Rectal smooth muscle tissue (tissue), 1 donor: ENCODE data around the gene ATF6.
"Not testable (repeated sequence)": the region's sequence is repeated elsewhere in the genome, so short reads cannot be mapped to it uniquely, and the experiment has no call there.

Source experiments
- H3K27ac ChIP-seq: one replicate; pipeline ENCODE4 v1.7.0; 2013; ENCODE audit warnings: low read depth, low read length, inconsistent platforms
- H3K27me3 ChIP-seq: one replicate; pipeline ENCODE4 v1.7.0; 2013; ENCODE audit warnings: low read length; ENCODE audit not compliant: control insufficient read depth, insufficient read depth
- H3K36me3 ChIP-seq: one replicate; pipeline ENCODE4 v1.7.0; 2013; ENCODE audit warnings: low read length; ENCODE audit not compliant: control insufficient read depth, insufficient read depth
- H3K4me1 ChIP-seq: one replicate; pipeline ENCODE4 v1.7.0; 2013; ENCODE audit warnings: low read length; ENCODE audit not compliant: control insufficient read depth, insufficient read depth
- H3K4me3 ChIP-seq: one replicate; pipeline ENCODE4 v1.7.0; 2013; ENCODE audit warnings: low read length
- H3K9ac ChIP-seq: one replicate; pipeline ENCODE4 v1.7.0; 2013; ENCODE audit warnings: low read length

ATF6 gene

DNA sequence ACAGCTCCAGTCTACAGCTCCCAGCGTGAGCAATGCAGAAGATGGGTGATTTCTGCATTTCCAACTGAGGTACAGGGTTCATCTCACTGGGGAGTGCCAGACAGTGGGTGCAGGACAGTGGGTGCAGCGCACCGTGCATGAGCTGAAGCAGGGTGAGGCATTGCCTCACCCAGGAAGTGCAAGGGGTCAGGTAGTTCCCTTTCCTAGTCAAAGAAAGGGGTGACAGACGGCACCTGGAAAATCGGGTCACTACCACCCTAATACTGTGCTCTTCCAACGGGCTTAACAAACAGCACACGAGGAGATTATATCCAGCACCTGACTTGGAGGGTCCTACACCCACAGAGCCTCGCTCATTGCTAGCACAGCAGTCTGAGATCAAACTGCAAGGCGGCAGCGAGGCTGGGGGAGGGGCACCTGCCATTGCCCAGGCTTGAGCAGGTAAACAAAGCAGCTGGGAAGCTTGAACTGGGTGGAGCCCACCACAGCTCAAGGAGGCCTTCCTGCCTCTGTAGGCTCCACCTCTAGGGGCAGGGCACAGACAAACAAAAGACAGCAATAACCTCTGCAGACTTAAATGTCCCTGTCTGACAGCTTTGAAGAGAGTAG, 66.3 kb downstream of the ATF6 start:
- H3K36me3 ChIP-seq, H3K27me3 ChIP-seq, H3K27ac ChIP-seq, H3K9ac ChIP-seq, H3K4me1 ChIP-seq, H3K4me3 ChIP-seq: not testable (repeated sequence)

- Histone ChIP-seq H3K27ac (no peak overlapping the region), H3K27me3 (no peaks in the 10 kb centered on the region), H3K36me3 (no peaks in the 10 kb centered on the region), H3K4me3 (no peak overlapping the region), H3K4me1 (no peaks in the 10 kb centered on the region), H3K9ac (no peak overlapping the region)
Observed at GRCh38 chr1:161834967-161835550, 68.9 kb downstream of the ATF6 start.

- Histone ChIP-seq H3K4me3 (no peak overlapping the region), H3K9ac (no peak overlapping the region), H3K36me3 (no peaks in the 10 kb centered on the region), H3K27ac (no peak overlapping the region), H3K27me3 (no peaks in the 10 kb centered on the region), H3K4me1 (no peaks in the 10 kb centered on the region)
Observed at GRCh38 chr1:161836018-161836417, 69.9 kb downstream of the ATF6 start.

GRCh38 chr1:161838362-161838761, 72.2 kb downstream of the ATF6 start:
- no peaks in the 10 kb centered on the region for H3K4me1 ChIP-seq
- H3K36me3 ChIP-seq: no peaks in the 10 kb centered on the region
- no peaks in the 10 kb centered on the region for H3K27me3 ChIP-seq
- no peak overlapping the region for H3K9ac ChIP-seq
- no peak overlapping the region for H3K27ac ChIP-seq
- no peak overlapping the region for H3K4me3 ChIP-seq

DNA sequence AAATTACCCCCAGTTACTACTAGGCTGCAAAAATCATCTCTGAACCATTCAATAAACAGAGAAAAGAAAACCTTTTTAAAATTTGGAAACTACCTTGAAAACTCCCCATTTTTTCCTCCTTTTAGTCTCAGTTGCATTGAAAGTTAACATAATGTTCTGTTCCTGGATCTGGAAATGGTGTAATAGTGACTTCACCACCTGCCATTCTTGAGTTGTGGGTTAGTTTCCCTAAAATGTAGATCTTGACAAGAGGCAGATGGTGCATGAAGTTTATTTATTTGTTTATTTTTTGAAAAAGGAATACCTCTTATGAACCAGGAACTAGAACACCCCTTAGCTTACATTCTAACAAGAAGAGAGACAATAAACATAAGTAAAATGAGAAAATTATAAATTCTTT, 72.8 kb downstream of the ATF6 start:
- Histone ChIP-seq H3K4me1 (no peaks in the 10 kb centered on the region), H3K9ac (no peak overlapping the region), H3K4me3 (no peak overlapping the region), H3K27ac (no peak overlapping the region), H3K27me3 (no peaks in the 10 kb centered on the region), H3K36me3 (no peaks in the 10 kb centered on the region)

DNA sequence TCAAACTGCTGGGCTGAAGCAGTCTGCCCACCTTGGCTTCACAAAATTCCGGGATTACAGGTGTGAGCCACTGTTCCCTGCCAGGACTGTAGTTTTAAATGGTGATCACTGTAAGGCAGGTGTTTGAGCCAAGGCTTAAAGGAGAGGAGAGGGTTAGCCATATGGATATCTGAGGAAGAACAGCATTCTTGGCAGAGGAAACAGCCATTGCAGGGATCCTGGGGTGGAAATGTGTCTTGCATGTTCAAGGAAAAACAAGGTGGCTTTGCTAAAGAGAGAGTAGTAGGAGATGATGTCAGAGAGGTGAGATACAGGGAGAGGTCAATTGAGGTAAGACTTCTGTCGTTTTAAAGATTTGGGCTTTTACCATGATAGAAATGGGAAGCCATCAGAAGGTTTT, 73.5 kb downstream of the ATF6 start:
- Histone ChIP-seq H3K27me3 (no peaks in the 10 kb centered on the region), H3K4me1 (no peaks in the 10 kb centered on the region), H3K36me3 (no peaks in the 10 kb centered on the region), H3K9ac (no peak overlapping the region), H3K27ac (no peak overlapping the region), H3K4me3 (no peak overlapping the region)

DNA sequence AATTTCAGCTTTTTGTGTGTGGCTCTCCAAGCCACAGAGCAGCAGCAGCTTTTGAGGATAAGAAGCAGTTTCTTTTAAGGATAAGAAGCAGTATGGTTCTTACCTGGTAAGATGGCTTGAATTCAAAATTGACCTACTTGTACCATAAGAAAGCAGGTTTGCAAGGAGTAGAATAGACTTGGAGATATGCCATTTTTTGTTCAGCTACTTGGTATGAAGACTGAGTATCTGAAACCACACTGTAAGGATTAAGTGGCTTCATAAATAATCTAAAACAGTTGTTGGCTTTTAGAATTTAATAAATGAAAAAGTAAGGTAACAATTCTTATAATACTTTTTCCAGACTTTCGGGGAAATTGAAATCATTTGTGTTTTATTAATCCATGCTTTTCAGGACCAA, 74.2 kb downstream of the ATF6 start:
- Histone ChIP-seq H3K9ac (no peak overlapping the region), H3K36me3 (no peaks in the 10 kb centered on the region), H3K27me3 (no peaks in the 10 kb centered on the region), H3K4me3 (no peak overlapping the region), H3K4me1 (no peaks in the 10 kb centered on the region), H3K27ac (no peak overlapping the region)

- no peaks in the 10 kb centered on the region for H3K4me1 ChIP-seq
- no peak overlapping the region for H3K9ac ChIP-seq
- no peak overlapping the region for H3K4me3 ChIP-seq
- no peak overlapping the region for H3K27ac ChIP-seq
- H3K27me3 ChIP-seq: no peaks in the 10 kb centered on the region
- H3K36me3 ChIP-seq: no peaks in the 10 kb centered on the region
Observed at GRCh38 chr1:161843156-161843555, 77.0 kb downstream of the ATF6 start.

DNA sequence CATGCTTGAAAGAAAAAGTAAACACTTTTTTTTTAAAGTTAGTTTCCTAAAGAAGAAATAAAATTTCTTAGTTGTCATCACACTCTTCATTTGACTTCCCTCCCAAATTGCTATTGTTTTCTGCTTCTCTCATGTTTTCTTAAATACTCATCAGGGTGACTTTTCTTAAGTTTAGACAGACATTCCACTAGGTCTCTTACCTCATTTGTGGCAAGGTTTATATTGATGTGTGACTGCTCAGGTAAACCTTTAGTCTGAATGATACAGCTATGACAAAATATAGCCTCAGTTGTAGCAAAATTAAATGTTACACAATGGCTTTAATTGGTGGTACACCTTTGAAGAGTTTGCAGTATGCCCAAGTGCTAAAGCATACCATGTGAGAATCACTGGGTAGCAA, 78.6 kb downstream of the ATF6 start:
- H3K4me3 ChIP-seq: no peak overlapping the region
- no peak overlapping the region for H3K27ac ChIP-seq
- no peak overlapping the region for H3K9ac ChIP-seq
- no peaks in the 10 kb centered on the region for H3K4me1 ChIP-seq
- no peaks in the 10 kb centered on the region for H3K27me3 ChIP-seq
- H3K36me3 ChIP-seq: no peaks in the 10 kb centered on the region

DNA sequence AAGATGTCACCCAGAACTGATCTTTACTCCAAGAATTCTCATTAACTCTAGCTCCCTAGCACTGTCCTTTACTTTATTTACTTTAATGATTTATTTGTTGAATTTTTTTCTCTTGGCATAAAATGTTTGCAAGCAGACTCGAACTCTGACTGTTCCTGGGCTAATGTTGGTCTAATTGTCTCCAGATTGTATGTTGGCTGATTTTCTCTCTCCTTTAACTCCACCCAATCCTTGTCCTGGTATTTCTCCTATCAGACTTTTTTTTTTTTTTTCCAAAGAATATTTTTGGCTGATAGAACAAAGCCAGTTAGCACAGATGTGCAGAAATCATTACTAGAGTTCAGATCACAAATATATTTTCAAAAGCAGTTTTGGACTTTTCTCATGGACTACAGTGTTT, 82.6 kb downstream of the ATF6 start:
- Histone ChIP-seq H3K27ac (no peak overlapping the region), H3K27me3 (no peaks in the 10 kb centered on the region), H3K9ac (no peak overlapping the region), H3K36me3 (peaks cover 5% of the 10 kb centered on the region), H3K4me1 (no peaks in the 10 kb centered on the region), H3K4me3 (no peak overlapping the region)

DNA sequence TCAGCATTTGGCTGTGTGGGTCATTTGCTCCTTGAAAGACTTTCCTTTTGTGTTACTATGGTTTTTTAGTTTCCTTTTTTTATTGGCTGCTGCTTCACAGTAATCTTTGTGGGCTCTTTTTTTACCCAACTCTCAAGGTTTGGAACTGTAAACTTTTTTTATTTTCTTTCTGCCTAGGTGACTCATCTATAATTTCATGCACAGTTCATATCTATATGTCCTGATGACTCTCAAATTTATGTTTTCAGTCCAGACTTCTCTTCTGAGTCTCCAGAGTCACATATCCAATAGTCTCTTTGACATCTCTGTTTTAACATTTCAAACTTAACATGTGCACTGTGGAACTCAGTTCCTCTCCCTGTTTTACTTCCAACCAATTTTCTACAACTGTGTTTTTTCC, 83.4 kb downstream of the ATF6 start:
- Histone ChIP-seq H3K4me3 (no peak overlapping the region), H3K27ac (no peak overlapping the region), H3K27me3 (no peaks in the 10 kb centered on the region), H3K36me3 (peaks cover 5% of the 10 kb centered on the region), H3K9ac (no peak overlapping the region), H3K4me1 (no peaks in the 10 kb centered on the region)

GRCh38 chr1:161855260-161855659, 89.1 kb downstream of the ATF6 start:
- Histone ChIP-seq H3K27ac (no peak overlapping the region), H3K36me3 (peaks cover 8% of the 10 kb centered on the region), H3K27me3 (no peaks in the 10 kb centered on the region), H3K4me3 (no peak overlapping the region), H3K9ac (no peak overlapping the region), H3K4me1 (no peaks in the 10 kb centered on the region)

DNA sequence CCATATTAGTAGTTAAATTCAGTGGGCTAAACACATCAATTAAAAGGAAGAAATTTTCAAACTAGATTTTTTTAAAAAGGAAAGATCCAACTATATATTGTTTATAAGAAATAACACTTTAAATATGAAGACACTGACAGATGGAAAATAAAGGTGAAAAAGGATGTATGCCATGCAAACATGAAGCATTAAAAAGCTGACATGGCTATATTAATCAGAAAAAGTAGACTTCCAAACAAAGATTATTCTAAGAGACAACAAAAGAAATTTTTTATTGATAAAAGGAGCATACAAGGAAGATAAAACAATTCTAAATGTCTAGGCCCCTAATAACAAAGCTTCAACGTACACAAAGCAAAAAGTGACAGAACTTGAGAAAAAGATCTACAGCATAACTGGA, 92.2 kb downstream of the ATF6 start:
- Histone ChIP-seq H3K27ac (no peak overlapping the region), H3K4me1 (no peaks in the 10 kb centered on the region), H3K4me3 (no peak overlapping the region), H3K36me3 (peaks cover 7% of the 10 kb centered on the region), H3K27me3 (no peaks in the 10 kb centered on the region), H3K9ac (no peak overlapping the region)
